ENCODE data around the gene CNEP1R1.

- TF ChIP-seq POLR2A (IDR thresholded peaks at IDR 0.05) (no peak), CTCF (IDR thresholded peaks at IDR 0.05) (no peak)
Observed at GRCh38 chr16:50007744-50008143, 17.3 kb upstream of the CNEP1R1 start.
